Measurements from ENCODE around the gene CRTC3.

Gene CRTC3

DNA sequence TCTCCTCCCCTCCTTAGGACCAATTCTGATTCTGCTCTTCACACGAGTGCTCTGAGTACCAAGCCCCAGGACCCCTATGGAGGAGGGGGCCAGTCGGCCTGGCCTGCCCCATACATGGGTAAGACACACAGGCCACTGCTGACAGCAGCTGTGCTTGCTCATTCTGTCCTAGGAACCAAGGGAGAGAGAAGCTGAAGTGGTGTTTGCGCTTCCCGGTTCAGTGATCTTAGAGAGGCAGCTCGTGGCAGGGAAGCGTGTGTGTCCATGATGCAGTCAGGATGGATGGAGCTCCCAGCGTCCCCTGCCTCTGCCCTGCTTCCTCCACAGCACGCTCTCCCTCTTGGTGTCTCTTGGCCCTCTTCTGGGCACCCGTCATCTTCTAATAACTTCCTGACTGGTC lies 77.6 kb downstream of the CRTC3 start:
- no peak for DNase-seq (ENCODE audit: low read depth)
- TF ChIP-seq, protein P1, sequence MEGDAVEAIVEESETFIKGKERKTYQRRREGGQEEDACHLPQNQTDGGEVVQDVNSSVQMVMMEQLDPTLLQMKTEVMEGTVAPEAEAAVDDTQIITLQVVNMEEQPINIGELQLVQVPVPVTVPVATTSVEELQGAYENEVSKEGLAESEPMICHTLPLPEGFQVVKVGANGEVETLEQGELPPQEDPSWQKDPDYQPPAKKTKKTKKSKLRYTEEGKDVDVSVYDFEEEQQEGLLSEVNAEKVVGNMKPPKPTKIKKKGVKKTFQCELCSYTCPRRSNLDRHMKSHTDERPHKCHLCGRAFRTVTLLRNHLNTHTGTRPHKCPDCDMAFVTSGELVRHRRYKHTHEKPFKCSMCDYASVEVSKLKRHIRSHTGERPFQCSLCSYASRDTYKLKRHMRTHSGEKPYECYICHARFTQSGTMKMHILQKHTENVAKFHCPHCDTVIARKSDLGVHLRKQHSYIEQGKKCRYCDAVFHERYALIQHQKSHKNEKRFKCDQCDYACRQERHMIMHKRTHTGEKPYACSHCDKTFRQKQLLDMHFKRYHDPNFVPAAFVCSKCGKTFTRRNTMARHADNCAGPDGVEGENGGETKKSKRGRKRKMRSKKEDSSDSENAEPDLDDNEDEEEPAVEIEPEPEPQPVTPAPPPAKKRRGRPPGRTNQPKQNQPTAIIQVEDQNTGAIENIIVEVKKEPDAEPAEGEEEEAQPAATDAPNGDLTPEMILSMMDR (IDR thresholded peaks at IDR 0.05; ENCODE audit: insufficient read depth, low read depth, low read length, missing control alignments) = no peak
- no peak overlapping the region for H3K4me3 ChIP-seq (ENCODE audit: low read depth, low read length)

DNA sequence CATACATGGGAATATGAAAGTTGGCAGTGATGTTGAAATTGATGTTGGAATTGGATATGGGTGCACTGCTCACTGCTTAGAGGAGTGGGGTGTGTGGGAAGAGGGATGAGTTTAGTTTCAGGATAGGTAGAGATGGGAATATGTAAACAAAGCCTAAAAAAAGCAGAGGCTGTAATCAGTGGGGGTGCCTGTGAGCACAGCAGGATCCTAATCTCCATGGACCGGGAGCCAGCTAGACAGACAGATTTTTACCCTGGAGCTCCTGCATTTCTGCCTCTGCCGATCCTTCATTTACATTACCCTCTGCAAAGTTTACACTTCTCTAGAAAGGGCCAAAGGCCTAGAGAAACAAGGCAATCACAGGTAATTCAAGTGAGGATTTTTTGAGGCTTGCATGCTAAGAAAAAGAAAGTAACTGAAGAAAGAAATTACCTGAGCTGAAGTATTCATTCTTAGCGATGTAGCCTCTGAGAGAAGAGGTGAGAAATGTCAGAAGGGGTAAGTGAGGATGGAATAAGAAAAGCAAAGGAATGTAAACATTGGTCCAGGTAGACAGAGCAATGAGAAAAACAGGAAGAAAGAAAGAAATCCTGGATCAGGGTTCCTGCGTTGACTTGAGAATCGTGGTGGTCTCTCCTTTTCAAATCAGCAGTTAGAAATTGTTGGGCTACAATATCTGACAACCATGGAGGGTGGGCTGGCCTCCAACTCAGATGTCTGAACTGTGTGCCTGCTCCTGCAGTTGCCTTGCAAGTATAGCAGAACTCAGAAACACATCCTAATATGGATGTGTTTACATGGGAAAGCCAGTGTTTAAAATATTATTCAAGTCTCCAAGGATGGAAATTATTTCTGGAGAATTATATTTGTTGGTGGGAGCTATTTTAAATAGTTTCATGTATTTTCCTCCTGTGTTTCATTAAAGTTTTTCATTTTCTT lies 79.8 kb downstream of the CRTC3 start:
- H3K4me3 ChIP-seq (ENCODE audit: low read depth, low read length) = no peak overlapping the region
- TF ChIP-seq, protein P1 (IDR thresholded peaks at IDR 0.05; ENCODE audit: insufficient read depth, low read depth, low read length, missing control alignments) = no peak
- no peak for DNase-seq (ENCODE audit: low read depth)

DNA sequence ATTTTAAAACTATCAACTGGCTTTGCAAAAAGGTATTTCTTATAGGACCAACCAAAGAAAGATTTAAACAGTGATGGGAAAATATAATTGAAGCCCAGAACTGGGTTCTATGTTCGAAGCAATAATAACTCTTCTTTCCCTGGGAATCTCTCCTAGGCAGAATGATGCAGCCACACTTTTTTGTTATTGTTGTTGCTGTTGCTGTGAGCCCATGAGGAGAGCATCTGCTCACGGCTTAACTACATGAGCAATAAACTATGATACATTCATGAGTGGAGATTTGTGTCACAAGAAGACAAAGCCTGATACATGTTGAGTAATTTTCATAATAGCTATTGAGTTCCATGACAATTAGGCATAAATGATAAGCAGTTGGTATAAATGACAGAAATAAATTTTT lies 80.5 kb downstream of the CRTC3 start:
- no peak for DNase-seq (ENCODE audit: low read depth)
- H3K4me3 ChIP-seq (ENCODE audit: low read depth, low read length) = no peak overlapping the region
- TF ChIP-seq, protein P1 (IDR thresholded peaks at IDR 0.05; ENCODE audit: insufficient read depth, low read depth, low read length, missing control alignments) = no peak

DNA sequence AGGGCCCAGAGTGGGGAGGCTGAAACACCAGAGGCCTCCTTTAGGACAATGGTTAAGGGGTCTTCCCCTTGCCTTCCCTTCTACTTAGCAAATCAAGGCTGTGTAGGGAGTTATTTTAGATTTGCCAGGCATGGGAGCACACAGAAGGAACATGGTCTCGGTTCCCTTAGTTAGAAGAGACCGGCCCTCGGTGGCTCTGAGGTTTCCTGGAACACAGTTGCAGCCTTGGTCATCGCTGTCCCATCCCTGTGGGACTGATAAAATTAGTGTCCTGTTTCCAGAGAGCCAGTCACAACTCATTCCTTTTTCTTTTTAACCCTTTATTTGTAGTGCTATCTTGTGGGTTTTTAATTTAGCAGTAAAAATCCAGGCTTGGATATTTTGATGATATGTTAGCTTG lies 81.4 kb downstream of the CRTC3 start:
- TF ChIP-seq, protein P1 (IDR thresholded peaks at IDR 0.05; ENCODE audit: insufficient read depth, low read depth, low read length, missing control alignments) = no peak
- no peak overlapping the region for H3K4me3 ChIP-seq (ENCODE audit: low read depth, low read length)
- DNase-seq (ENCODE audit: low read depth) = no peak

DNA sequence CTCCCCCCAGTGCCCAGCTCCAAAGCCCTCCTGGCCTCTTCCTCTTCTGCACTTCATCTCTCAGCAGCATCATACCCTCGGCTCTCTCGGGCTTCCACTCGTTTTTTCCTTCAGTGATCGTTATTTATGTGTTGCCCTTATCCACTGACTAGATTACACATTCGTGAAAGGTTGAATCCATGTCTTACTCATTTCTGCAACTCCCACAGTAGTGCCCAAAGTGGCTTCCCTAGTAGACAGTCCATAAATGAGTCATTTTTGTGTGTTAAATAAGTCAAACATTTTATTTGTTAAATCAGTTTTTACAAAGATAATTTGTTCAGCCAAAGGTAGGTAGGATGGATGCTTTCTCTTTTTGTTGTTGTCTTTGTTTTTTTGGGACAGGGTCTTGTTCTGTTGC lies 87.4 kb downstream of the CRTC3 start:
- no peak for DNase-seq (ENCODE audit: low read depth)
- TF ChIP-seq, protein P1 (IDR thresholded peaks at IDR 0.05; ENCODE audit: insufficient read depth, low read depth, low read length, missing control alignments) = no peak
- H3K4me3 ChIP-seq (ENCODE audit: low read depth, low read length) = no peak overlapping the region

DNA sequence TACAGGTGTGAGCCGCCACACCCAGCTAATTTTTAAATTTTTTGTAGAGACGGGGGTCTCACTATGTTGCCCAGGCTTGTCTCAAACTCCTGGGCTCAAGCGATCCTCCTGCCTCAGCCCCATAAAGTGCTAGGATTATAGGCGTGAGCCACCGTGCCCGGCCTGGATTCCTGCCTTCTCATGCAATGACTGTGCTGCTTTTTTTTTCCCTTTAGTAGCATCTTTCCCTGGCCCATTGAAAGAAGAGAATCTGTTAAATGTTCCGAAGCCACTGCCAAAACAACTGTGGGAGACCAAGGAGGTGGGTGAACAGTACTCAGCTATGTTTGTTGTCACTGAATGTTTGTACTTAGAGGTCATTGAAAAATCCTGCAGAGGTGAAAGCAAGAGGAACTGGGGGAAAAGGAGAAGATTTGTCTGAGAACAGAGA lies 88.0 kb downstream of the CRTC3 start:
- H3K4me3 ChIP-seq (ENCODE audit: low read depth, low read length) = no peak overlapping the region
- TF ChIP-seq, protein P1 (IDR thresholded peaks at IDR 0.05; ENCODE audit: insufficient read depth, low read depth, low read length, missing control alignments) = no peak

More for the DNA sequence above, 88.0 kb downstream of the CRTC3 start:
- no peak for DNase-seq (ENCODE audit: low read depth)

Measured in GM12865 (cell line).